HT-29 (cell line): Measurements from ENCODE around the gene TRIM26. TPM values are rescaled to one million over a fixed set of nuclear protein-coding genes. Genes with fewer than 3 reads are reported as not detected.

Experiments
- DNase-seq: peaks from one replicate; pipeline ENCODE4 v3.0.0-alpha.2; 2015; ENCODE audit warnings: low spot score
- total RNA-seq: library from RNA; depleted of rRNA; stranded (reverse); fragments of >200 nt; shearing (Covaris generic); gene quantifications from 2 replicates; pipeline ENCODE4 v1.2.3, GENCODE V29; 2014

Gene TRIM26
- total RNA-seq, 1 experiment from 2014 or later: 63.1 TPM

GRCh38 chr6:30207619-30208295 lies 5.4 kb downstream of the TRIM26 start:
- no peak for DNase-seq

DNA sequence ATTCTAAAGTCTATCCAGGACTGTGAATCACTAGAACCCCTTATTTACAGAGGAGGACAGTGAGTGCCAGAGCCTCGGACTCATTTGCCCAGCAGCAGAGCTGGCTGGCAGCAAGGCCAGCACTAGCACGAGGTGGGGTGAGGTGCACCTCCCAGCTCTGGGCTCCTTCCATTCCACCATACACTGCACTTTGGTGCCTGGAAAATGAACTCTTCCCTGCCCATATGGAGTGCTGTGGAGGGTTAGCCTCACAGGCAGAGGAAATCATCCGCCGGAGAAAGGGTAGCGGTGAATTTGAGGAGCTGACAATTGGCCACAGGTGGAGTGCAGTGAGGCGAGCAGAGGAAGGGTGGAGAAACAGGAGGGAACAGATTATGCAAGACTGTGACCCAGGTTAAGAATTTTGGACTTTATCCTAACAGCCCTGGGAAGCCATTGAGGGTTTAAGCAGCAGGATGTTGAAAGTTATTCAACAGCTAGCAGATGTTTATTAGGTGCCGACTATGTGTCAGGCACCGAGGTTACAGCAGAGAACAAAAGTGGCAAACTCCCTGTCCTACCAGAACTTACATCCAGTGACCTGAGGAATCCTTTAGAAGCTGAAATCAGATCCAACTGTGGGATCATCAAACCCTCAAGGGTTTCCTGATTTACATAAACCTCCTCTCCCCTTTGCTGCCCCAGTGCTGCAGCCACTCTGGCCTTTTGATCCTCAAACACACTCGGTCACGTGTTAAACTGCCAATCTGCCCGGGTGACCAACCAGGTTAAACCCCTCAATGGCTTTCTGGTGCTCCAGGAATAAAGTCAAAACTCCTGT lies 6.2 kb downstream of the TRIM26 start:
- peak; percentile 64 for DNase-seq

GRCh38 chr6:30206152-30206551 lies 7.1 kb downstream of the TRIM26 start:
- DNase-seq: no peak

- DNase-seq: no peak
Measured at GRCh38 chr6:30204116-30204515, 9.1 kb downstream of the TRIM26 start.

DNA sequence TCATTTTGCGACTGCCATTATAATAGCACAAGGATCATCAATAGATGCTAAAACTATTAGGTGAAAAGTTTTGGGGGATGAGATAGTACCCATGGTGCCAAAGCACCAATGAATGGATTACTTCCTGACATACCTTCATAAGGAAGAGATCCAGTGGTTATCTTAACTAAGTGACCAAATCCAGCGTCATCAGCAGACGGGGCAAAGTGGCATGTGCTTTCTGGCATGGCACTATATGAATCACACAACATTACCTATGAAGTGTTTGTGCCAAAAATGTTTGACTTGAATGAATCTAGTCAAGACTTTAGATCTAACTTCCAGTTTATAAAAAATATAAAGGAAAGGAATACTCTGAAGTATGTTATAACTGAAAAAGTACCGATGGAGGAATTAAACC lies 10.8 kb downstream of the TRIM26 start:
- DNase-seq: no peak

- no peak for DNase-seq
Measured at GRCh38 chr6:30200551-30201281, 12.5 kb downstream of the TRIM26 start.

DNA sequence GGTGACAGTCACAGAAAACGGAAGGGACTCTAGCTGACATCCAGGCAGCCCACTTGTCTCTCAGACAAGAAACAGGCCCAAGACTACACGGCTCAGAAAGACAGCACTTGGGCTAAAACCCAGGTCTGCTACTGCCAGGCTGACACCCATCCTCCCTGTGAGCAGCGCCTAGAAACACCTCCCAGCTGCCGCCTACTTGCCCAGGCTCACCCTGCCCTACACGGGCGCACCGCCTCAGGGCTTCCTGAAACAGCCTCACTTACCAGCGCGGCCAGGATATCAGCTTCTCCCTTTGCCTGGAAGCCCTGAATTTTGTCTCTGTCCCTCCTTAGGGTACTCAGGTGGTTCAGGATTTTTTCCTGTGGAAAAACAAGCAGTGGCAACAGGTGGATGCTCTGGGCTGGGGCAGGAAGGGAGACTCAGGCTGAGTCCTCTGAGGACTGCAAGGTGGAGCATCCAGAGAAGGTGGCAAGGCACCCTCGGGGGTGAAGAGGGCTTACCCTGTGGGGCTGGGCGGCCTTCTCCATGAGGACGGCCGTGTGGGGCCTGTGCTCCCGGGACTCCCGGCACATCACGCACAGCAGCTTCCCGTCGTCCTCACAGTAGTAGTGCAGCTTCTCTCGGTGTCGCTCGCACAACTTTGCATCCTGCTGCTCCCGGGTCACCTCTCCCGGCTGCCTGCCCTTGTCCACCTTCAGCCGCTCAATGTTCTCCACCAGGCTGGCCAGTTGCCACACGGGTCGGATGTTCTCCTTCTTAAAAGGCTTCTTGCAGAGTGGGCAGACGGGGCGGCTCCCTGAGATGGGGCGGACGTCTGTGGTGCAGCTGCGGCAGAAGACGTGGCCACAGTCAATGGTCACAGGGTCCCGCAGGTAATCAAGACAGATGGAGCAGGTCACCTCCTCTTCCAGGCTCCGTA lies 14.8 kb downstream of the TRIM26 start:
- DNase-seq: no peak

GRCh38 chr6:30196376-30196775 lies 16.8 kb downstream of the TRIM26 start:
- DNase-seq: no peak

- DNase-seq: no peak
Measured at GRCh38 chr6:30195951-30196350, 17.3 kb downstream of the TRIM26 start.

DNA sequence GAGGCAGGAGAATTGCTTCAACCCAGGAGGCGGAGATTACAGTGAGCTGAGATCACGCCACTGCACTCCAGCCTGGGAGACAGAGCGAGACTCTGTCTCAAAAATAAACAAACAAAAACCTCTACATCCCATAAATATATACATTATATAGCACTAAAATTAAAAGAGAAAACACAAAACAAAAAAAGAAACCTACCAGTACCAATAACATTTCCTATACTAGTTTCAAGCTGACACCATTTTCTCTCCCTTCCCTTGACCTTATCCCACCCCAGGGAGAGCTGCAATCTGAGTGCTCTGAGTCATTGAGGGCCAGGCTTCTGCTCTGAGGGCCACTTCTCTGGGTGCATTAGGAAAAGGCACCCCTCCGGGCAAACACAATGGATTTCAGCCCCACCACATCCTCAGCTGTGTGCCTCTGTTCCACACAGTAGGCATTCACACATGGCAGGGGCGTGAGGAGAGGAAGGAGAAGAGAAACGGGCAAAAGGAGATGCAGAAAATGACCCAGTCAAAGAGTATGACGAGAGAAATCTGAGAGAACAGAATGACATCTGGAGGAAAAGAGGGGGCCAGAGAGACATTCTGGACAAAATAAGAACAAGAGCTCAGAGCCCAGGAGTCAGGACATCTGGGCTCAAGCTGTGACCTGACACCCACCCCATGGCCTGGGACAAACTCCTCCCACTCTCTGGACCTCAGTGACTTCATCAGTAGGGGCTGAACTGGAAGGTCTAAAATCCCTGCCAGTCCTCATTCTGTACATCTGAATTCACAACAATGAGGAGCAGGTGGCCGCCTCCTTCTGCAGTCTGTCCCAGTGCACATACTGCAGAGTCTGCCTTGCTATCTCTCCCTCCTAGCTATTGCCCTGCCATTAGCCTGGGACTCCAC lies 18.2 kb downstream of the TRIM26 start:
- DNase-seq: no peak

GRCh38 chr6:30192076-30192475 lies 21.1 kb downstream of the TRIM26 start:
- no peak for DNase-seq

DNA sequence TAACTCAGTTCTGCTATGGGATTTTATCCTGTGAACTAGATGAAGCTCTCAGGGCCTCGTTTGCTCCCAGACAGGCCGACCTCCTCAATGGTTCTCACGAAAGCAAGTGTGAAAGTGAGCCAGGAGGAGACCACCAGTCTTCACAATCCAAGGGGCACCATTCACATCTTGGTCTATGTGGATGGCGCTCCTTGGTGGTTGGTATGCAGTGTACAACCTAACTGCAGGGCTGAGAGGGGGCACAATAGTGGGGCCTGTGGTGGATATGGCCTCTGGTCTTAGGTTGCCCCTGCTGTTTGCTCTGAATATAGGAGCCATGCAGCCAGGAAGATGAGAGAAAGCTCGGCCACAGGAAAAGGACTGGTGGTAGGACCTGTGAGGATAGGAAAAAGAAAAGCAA lies 24.7 kb downstream of the TRIM26 start:
- DNase-seq: no peak

DNA sequence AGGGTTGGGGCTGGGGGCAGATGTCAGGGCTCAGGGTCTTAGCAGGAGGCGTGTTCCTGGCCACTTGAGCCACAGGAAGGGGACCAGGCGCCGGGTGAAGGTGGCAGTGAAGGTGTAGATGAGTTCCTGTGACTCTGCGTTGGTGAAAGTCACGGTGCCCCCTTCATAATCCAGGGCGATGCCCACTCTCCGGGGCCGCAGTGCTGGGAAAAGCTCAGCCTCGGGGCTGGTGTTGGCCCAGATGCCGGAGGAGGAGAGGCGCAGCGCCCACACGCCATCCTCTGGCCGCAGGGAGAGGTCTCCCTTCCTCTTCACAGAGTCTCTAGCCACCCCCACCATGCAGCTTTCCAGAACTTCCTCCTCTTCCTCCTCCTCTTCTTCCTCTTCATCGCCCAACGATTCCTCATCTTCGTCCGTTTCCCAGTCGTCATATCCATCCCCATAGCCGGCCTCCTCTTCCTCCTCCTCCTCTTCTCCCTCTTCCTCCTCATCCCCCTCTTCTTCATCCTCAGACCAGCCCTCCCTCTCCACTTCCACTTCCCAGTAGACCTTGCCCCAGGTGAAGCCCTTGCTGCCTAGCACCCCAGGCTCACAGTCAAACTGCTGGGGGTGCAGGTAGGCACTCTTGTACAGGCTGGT lies 27.2 kb downstream of the TRIM26 start:
- no peak for DNase-seq

DNA sequence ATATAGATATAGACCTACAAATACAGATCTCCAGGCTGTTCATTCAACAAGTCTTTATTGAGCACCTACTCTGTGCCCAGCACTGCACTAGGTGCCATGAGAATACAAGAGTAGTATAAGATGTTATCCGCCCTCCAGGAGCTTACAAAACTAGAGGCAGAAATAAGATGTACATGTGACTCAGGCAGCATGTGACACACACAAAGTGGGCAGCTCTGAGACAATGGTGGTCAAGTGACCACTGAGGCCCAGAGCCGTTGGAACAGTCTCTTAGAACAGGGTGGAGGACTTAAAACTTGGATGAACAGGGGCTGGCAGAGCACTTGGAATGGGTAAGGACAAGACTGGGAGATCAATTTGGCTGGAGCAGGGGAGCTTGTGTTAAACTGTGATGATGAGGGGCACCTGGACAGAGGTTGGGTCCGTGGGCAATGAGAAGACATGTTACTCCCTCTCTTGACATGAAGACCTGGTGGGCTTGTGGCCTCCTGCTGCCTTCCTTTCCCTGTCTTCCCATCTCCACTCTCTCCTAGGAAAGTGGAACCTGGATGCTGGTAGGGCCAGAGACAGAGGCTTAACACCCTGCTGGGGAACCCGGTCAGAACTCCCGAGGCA lies 28.7 kb downstream of the TRIM26 start:
- DNase-seq: no peak

DNA sequence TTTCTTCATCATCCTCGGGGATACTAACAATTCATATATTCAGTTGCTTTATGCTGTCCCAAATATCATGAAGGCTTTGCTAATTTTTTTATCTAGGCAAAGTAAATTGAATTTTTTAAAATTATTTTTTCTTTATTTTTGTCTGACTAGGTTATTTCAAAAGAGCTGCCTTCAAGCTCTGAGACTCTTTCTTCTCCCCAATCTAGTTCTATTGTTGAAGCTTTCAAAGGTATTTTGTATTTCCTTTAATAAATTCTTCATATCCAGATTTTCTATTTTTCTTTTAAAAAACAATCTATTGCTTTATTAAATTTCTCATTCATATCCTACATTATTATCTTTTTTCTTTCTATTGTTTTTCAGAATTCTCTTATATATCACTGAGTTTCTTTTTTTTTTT lies 33.1 kb downstream of the TRIM26 start:
- DNase-seq: no peak

GRCh38 chr6:30178837-30179236 lies 34.4 kb downstream of the TRIM26 start:
- DNase-seq: no peak

DNA sequence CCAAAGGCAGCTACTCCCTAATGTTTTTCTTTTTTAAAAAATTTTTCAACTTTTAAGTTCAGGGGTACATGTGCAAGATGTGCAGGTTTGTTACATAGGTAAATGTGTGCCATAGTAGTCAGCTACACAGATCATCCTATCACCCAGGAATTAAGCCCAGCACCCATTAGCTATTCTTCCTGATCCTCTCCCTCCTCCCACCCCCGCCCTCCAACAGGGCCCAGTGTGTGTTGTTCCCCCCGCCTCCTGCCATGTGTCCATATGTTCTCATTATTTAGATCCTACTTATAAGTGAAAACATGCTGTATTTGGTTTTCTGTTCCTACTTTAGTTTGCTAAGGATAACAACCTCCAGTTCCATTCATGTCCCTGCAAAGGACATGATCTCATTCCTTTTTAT lies 37.4 kb downstream of the TRIM26 start:
- DNase-seq: no peak

GRCh38 chr6:30172681-30173080 lies 40.5 kb downstream of the TRIM26 start:
- no peak for DNase-seq

DNA sequence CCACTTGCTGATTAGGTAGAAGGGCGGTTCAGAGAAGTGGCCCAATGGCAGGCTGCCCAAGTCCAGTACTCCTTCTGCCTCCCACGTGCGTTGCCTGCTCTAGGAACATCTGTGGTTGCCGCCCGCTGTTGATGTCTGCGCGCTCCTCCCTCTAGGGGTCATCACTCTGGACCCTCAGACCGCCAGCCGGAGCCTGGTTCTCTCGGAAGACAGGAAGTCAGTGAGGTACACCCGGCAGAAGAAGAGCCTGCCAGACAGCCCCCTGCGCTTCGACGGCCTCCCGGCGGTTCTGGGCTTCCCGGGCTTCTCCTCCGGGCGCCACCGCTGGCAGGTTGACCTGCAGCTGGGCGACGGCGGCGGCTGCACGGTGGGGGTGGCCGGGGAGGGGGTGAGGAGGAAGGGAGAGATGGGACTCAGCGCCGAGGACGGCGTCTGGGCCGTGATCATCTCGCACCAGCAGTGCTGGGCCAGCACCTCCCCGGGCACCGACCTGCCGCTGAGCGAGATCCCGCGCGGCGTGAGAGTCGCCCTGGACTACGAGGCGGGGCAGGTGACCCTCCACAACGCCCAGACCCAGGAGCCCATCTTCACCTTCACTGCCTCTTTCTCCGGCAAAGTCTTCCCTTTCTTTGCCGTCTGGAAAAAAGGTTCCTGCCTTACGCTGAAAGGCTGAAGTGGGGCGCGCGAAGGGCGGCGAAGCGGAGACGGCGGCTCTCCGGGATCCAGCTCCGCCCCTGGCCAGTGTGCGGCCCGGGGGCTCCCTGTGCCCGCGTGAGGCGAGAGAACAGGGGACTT lies 41.3 kb downstream of the TRIM26 start:
- DNase-seq: no peak
